ENCODE results near the gene ETS1.
A peak's percentile ranks its signal among the peaks of the same experiment; 100 is the strongest.

The ETS1 gene

DNA sequence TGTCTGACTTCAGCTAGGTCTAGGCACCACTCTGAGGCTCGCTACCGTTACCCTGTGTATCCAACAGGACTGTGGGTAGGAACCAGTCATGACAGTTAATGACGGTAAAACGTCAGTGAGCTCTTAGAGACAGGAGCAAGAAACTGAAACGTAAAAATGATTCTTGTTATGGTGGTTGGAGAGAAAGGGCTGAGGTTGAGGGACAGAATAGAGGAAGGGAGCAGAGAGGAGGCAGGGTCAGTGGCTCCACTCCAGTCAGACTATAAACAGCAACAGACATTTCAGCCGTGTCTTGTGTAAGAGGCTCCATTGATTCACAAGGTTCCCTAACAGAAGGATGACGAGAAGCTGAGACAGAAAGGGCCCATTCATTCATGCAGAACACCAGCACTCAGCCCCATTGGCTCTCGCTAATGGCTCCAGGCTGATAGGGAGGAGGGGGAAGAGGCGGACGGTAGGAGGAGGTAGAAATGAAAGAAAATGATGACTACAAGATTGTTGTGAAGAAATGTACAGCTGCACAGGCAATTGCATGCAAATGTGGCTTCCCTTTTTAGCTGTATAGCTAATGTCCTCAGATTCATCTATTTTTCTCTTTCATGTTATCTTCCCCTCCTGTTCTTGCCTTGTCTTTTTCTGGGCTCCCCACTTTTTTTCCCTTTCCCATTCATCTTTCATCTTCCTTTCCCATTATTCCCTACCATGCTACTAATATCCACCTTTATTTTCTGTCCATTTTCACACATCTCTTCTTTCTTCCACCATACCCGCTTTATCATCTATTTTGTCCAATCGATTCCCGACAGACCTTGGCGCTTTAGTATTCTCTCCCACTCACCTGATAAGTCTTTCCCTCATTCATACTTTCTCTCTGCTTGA is 34.3 kb downstream of the ETS1 start:
- Mint-ChIP-seq H3K27me3 (no peaks in the 10 kb centered on the region), H3K4me3 (peak overlapping the region; percentile 57), H3K36me3 (ENCODE audit: low read depth) (no peaks in the 10 kb centered on the region), H3K27ac (peak overlapping the region; percentile 86), H3K9me3 (no peaks in the 10 kb centered on the region), H3K4me1 (ENCODE audit: low read depth) (peaks cover 68% of the 10 kb centered on the region)

- Mint-ChIP-seq H3K36me3 (ENCODE audit: low read depth) (no peaks in the 10 kb centered on the region), H3K4me3 (peak overlapping the region; percentile 57), H3K27me3 (no peaks in the 10 kb centered on the region), H3K4me1 (ENCODE audit: low read depth) (peaks cover 80% of the 10 kb centered on the region), H3K27ac (peak overlapping the region; percentile 86), H3K9me3 (no peaks in the 10 kb centered on the region)
Observed at GRCh38 chr11:128551611-128552335, 35.6 kb downstream of the ETS1 start.

DNA sequence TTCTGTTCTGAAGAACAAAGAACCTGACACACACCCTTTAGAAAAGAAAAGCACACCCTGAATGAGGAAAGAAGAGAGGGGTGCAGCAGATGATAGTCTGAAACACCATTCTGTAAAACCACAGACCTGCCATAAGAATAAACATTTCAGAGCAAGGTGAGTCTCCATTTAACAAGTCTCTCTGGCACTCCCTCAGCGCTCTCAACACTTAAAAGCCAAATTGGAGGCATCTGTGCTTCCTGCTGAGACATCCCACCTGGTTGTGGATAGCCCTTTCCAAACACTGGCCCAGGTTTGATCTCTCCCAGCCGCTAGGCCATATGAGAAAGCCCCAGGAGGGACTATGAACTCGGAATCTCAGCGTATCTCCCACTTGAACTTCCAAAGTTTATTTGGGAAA is 36.3 kb downstream of the ETS1 start:
- Mint-ChIP-seq H3K4me1 (ENCODE audit: low read depth) (peaks cover 85% of the 10 kb centered on the region), H3K27me3 (no peaks in the 10 kb centered on the region), H3K36me3 (ENCODE audit: low read depth) (no peaks in the 10 kb centered on the region), H3K27ac (peak overlapping the region; percentile 86), H3K9me3 (no peaks in the 10 kb centered on the region), H3K4me3 (peak overlapping the region; percentile 12)

- Mint-ChIP-seq H3K4me1 (ENCODE audit: low read depth) (peaks cover 91% of the 10 kb centered on the region), H3K4me3 (no peak overlapping the region), H3K9me3 (no peaks in the 10 kb centered on the region), H3K27me3 (no peaks in the 10 kb centered on the region), H3K36me3 (ENCODE audit: low read depth) (no peaks in the 10 kb centered on the region), H3K27ac (peak overlapping the region; percentile 86)
Observed at GRCh38 chr11:128550261-128550821, 37.0 kb downstream of the ETS1 start.

GRCh38 chr11:128549256-128549944 is 38.0 kb downstream of the ETS1 start:
- Mint-ChIP-seq H3K4me1 (ENCODE audit: low read depth) (peaks cover 96% of the 10 kb centered on the region), H3K27me3 (no peaks in the 10 kb centered on the region), H3K9me3 (no peaks in the 10 kb centered on the region), H3K36me3 (ENCODE audit: low read depth) (no peaks in the 10 kb centered on the region), H3K27ac (peak overlapping the region; percentile 93), H3K4me3 (peak overlapping the region; percentile 60)

DNA sequence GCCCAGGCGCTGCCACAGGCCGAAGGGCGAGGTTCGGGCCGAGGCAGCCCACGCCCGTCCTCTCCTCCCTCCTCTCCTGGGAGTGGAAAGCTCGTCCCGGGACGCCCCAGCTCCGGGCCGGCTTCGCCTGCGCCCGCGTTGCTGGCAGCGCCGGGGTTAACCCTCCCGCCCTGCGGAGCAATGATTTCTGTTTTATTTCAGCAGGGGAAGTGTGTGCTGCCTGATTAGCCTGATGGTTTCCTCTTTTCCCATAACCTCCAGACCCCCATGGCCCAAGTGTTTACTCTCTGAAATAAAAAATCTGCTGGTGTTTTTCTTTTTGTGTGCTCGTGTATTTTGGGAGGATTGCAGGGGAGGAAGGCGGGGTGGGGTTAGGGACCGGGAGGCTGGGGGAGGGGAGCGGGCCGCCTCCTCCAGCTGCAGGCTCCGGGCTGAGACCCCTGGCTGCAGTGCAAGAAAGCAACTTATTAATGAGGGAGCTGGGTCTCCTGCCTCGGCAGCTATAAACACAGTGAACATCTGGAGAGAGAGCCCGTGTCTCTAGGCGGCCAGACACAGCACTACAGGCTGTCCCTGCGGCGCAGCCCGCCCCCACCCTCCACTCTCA is 38.6 kb downstream of the ETS1 start:
- Mint-ChIP-seq H3K27me3 (no peaks in the 10 kb centered on the region), H3K9me3 (no peaks in the 10 kb centered on the region), H3K27ac (peak overlapping the region; percentile 93), H3K36me3 (ENCODE audit: low read depth) (no peaks in the 10 kb centered on the region), H3K4me3 (peak overlapping the region; percentile 75), H3K4me1 (ENCODE audit: low read depth) (peaks cover 95% of the 10 kb centered on the region)

GRCh38 chr11:128547946-128548648 is 39.3 kb downstream of the ETS1 start:
- Mint-ChIP-seq H3K36me3 (ENCODE audit: low read depth) (no peaks in the 10 kb centered on the region), H3K27me3 (no peaks in the 10 kb centered on the region)

DNA sequence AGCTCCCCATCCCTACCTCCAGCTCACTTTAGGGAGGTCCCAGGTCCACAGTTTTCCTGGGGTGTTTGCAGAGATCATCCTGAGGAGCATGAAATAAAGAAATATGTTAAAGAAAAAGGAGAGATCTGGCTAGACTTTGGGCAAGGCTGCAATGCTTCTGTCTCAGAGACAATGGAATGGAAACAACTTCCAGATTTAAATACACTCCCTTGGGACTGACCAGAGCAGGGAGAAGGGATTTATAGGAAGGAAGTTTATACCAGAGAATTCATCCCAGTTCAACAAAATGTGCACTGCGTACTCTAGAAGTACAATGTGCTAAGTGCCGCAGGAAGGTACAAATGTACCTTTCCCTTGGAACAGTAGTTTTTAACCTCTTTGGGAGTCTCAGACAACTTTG is 40.4 kb downstream of the ETS1 start:
- H3K4me3 Mint-ChIP-seq = no peak overlapping the region
- no peaks in the 10 kb centered on the region for H3K36me3 Mint-ChIP-seq (ENCODE audit: low read depth)
- H3K9me3 Mint-ChIP-seq = no peaks in the 10 kb centered on the region
- no peaks in the 10 kb centered on the region for H3K27me3 Mint-ChIP-seq
- H3K4me1 Mint-ChIP-seq (ENCODE audit: low read depth) = peaks cover 89% of the 10 kb centered on the region
- peak overlapping the region; percentile 29 for H3K27ac Mint-ChIP-seq

More at GRCh38 chr11:128547946-128548648, 39.3 kb downstream of the ETS1 start:
- Mint-ChIP-seq H3K4me3 (peak overlapping the region; percentile 75), H3K27ac (peak overlapping the region; percentile 93), H3K4me1 (ENCODE audit: low read depth) (peaks cover 95% of the 10 kb centered on the region), H3K9me3 (no peaks in the 10 kb centered on the region)

- H3K4me3 Mint-ChIP-seq = peak overlapping the region; percentile 72
- no peaks in the 10 kb centered on the region for H3K27me3 Mint-ChIP-seq
- no peaks in the 10 kb centered on the region for H3K9me3 Mint-ChIP-seq
- no peaks in the 10 kb centered on the region for H3K36me3 Mint-ChIP-seq (ENCODE audit: low read depth)
- H3K27ac Mint-ChIP-seq = peak overlapping the region; percentile 64
- peaks cover 70% of the 10 kb centered on the region for H3K4me1 Mint-ChIP-seq (ENCODE audit: low read depth)
Observed at GRCh38 chr11:128544471-128545051, 42.8 kb downstream of the ETS1 start.

- Mint-ChIP-seq H3K4me1 (ENCODE audit: low read depth) (peaks cover 40% of the 10 kb centered on the region), H3K4me3 (no peak overlapping the region), H3K27ac (no peak overlapping the region), H3K27me3 (no peaks in the 10 kb centered on the region), H3K36me3 (ENCODE audit: low read depth) (no peaks in the 10 kb centered on the region), H3K9me3 (no peaks in the 10 kb centered on the region)
Observed at GRCh38 chr11:128540469-128540868, 46.9 kb downstream of the ETS1 start.

DNA sequence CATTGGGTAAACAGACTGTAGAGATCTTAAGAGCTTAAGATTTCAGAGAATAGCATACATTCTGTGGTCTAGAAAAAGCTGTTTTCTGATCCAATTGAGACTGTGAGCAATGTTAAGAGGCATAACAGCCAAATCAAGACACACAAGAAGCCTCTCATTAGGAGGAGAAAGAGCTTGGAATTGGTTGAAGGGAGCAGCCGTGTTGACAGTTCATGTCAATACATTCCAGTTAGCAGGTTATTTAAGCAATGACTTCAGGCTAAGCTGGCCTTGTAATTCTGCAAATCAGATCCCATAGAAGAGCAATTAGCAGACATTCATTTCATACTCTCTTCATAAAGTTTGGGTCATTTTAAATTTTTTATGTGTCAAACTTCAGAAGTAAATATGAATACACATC is 50.9 kb downstream of the ETS1 start:
- Mint-ChIP-seq H3K9me3 (no peaks in the 10 kb centered on the region), H3K4me3 (no peak overlapping the region), H3K4me1 (ENCODE audit: low read depth) (peaks cover 31% of the 10 kb centered on the region), H3K27ac (no peak overlapping the region), H3K36me3 (ENCODE audit: low read depth) (no peaks in the 10 kb centered on the region), H3K27me3 (no peaks in the 10 kb centered on the region)

DNA sequence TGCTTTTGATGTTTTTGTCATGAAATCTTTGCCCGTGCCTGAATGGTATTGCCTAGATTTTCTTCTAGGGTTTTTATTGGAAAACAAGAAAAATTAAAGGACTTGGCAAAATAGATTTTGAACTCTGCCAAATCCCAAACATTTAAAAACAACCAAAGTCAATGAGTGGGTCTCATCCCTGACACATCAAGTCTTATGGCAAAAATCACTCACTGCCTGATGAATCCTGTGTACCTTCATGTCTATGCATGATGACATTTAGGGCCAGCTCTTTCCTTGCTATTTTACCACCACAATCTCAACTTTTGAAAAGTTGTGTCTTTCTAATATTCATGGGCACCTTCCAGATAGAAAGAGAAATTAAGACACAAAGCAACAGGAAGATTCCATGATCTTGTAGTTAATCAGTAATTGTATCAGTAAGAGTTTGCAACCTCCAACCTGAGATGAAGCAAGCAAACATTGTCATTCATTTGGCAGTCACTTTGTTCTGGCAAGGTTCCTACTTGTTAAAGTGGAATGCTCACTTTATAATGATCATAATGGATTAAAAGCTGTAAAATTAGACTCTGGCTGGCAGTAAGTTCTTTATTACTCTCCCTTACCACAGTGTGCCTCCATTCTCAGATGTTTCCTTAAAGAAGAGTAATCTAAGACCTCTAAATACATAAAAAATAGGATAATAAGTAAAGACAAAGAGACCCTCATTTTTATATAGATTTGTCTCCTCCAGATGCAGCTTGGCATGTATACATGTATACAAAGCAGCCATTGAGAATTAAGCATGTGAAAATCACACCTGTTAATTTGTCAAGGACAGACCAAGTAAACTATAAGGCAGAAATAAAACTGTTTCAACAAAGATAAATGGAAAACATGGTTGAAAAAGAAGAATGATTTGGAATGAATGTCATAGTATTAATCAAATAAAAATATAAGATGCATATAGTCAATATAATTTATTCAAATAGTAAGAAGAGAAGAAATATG is 51.6 kb downstream of the ETS1 start:
- Mint-ChIP-seq H3K4me1 (ENCODE audit: low read depth) (peaks cover 30% of the 10 kb centered on the region), H3K4me3 (no peak overlapping the region), H3K9me3 (no peaks in the 10 kb centered on the region), H3K36me3 (ENCODE audit: low read depth) (no peaks in the 10 kb centered on the region), H3K27me3 (no peaks in the 10 kb centered on the region), H3K27ac (no peak overlapping the region)

- H3K4me3 Mint-ChIP-seq = no peak overlapping the region
- H3K36me3 Mint-ChIP-seq (ENCODE audit: low read depth) = no peaks in the 10 kb centered on the region
- H3K9me3 Mint-ChIP-seq = no peaks in the 10 kb centered on the region
- H3K27me3 Mint-ChIP-seq = no peaks in the 10 kb centered on the region
- peaks cover 48% of the 10 kb centered on the region for H3K4me1 Mint-ChIP-seq (ENCODE audit: low read depth)
- H3K27ac Mint-ChIP-seq = no peak overlapping the region
Observed at GRCh38 chr11:128533472-128533871, 53.9 kb downstream of the ETS1 start.
